SU-DHL-6 (cell line): ENCODE results near the gene ATR.
A peak's percentile ranks its signal among the peaks of the same experiment; 100 is the strongest.
"Not testable (repeated sequence)": the region's sequence is repeated elsewhere in the genome, so short reads cannot be mapped to it uniquely, and the experiment has no call there.

Experiments
- H2AFZ ChIP-seq: fragments of 200-600 bp; sonication (generic); 2 replicates; pipeline ENCODE4 v1.6.1; 2014; ENCODE audit warnings: low read depth, mild to moderate bottlenecking, moderate library complexity, mixed read lengths, antibody characterized with exemption, low read length; ENCODE audit not compliant: severe bottlenecking
- H3F3A ChIP-seq: fragments of 200-600 bp; shearing (Covaris generic); 2 replicates; pipeline ENCODE4 v1.6.0; 2016; ENCODE audit warnings: antibody characterized with exemption, mild to moderate bottlenecking; ENCODE audit not compliant: insufficient read depth
- H3K27ac ChIP-seq: fragments of 200-600 bp; sonication (generic); 2 replicates; pipeline ENCODE4 v1.5.1; 2016; ENCODE audit warnings: low read depth, mild to moderate bottlenecking, low read length, moderate library complexity, mixed read lengths
- H3K27me3 ChIP-seq: fragments of 200-600 bp; sonication (generic), shearing (Covaris generic); 2 replicates; pipeline ENCODE4 v1.6.0; 2014; ENCODE audit warnings: mild to moderate bottlenecking, low read length
- H3K36me3 ChIP-seq: fragments of 200-600 bp; sonication (generic); 2 replicates; pipeline ENCODE4 v1.6.1; 2014; ENCODE audit warnings: mild to moderate bottlenecking, low read length, mixed read lengths
- H3K4me2 ChIP-seq: fragments of 300-600, 200-600 bp; shearing (Covaris generic), sonication (generic); 2 replicates; pipeline ENCODE4 v1.6.0; 2014; ENCODE audit warnings: low read length, low read depth, mild to moderate bottlenecking; ENCODE audit not compliant: poor library complexity, severe bottlenecking
- H3K4me3 ChIP-seq: fragments of 200-600 bp; sonication (generic); 2 replicates; pipeline ENCODE4 v1.5.1; 2014; ENCODE audit warnings: antibody characterized with exemption, low read length, mild to moderate bottlenecking, mixed read lengths; ENCODE audit not compliant: insufficient read depth, poor library complexity, severe bottlenecking
- H3K79me2 ChIP-seq: fragments of 200-600 bp; sonication (generic); 2 replicates; pipeline ENCODE4 v1.6.1; 2014; ENCODE audit warnings: mild to moderate bottlenecking, low read length, moderate library complexity; ENCODE audit not compliant: insufficient read depth
- H3K9ac ChIP-seq: fragments of 200-600 bp; sonication (generic); 2 replicates; pipeline ENCODE4 v1.7.0; 2014; ENCODE audit warnings: mild to moderate bottlenecking, low read length
- H3K9me2 ChIP-seq: fragments of 200-600 bp; sonication (generic); replicated peaks from 2 replicates; pipeline ENCODE4 v1.6.1; 2014; ENCODE audit warnings: low read length; ENCODE audit not compliant: insufficient read depth
- H3K9me3 ChIP-seq: fragments of 200-600 bp; sonication (generic); 2 replicates; pipeline ENCODE4 v1.6.1; 2014; ENCODE audit warnings: low read length, mixed read lengths; ENCODE audit not compliant: insufficient read depth
- H4K20me1 ChIP-seq: fragments of 200-600 bp; sonication (generic); 2 replicates; pipeline ENCODE4 v1.6.1; 2014; ENCODE audit warnings: low read depth, mild to moderate bottlenecking, antibody characterized with exemption, low read length, moderate library complexity, mixed read lengths
- CTCF ChIP-seq: fragments of 200-600 bp; sonication (generic); IDR thresholded peaks from one replicate; pipeline ENCODE4 v1.5.1; 2017; ENCODE audit warnings: antibody characterized with exemption, mild to moderate bottlenecking, low read length, moderate library complexity; ENCODE audit not compliant: insufficient read depth, poor library complexity, severe bottlenecking
- EZH2phosphoT487 ChIP-seq: fragments of 200-600 bp; sonication (generic), shearing (Covaris generic); conservative IDR thresholded peaks from 2 replicates; pipeline ENCODE4 v1.6.1; 2018; ENCODE audit warnings: mild to moderate bottlenecking, antibody characterized with exemption, low read length, moderate library complexity, mixed read lengths

The ATR gene

GRCh38 chr3:142595581-142595950, 17.0 kb upstream of the ATR start:
- H4K20me1 ChIP-seq, result no peaks in the 10 kb centered on the region
- H3K9me2 ChIP-seq, result no peaks in the 10 kb centered on the region
- no peak overlapping the region for H3K27ac ChIP-seq
- peak overlapping the region; percentile 95 for H2AFZ ChIP-seq
- peak overlapping the region; percentile 69 for H3K9ac ChIP-seq
- peaks cover 4% of the 10 kb centered on the region; the same call in 1 of the 2 replicates for H3F3A ChIP-seq
- peaks cover 30% of the 10 kb centered on the region for H3K79me2 ChIP-seq
- H3K4me2 ChIP-seq, result peak overlapping the region; percentile 84
- TF ChIP-seq CTCF (no peak), EZH2phosphoT487 (no peak)
- no peaks in the 10 kb centered on the region for H3K9me3 ChIP-seq
- peak overlapping the region; percentile 92 for H3K4me3 ChIP-seq
- H3K27me3 ChIP-seq, result no peaks in the 10 kb centered on the region
- H3K36me3 ChIP-seq, result no peaks in the 10 kb centered on the region

GRCh38 chr3:142595141-142595540, 16.6 kb upstream of the ATR start:
- H3K27ac ChIP-seq, result no peak overlapping the region
- H4K20me1 ChIP-seq, result no peaks in the 10 kb centered on the region
- peak overlapping the region; percentile 84 for H3K4me2 ChIP-seq
- peaks cover 26% of the 10 kb centered on the region for H3K79me2 ChIP-seq
- no peaks in the 10 kb centered on the region for H3K27me3 ChIP-seq
- H3F3A ChIP-seq, result peaks cover 4% of the 10 kb centered on the region; the same call in 1 of the 2 replicates
- H3K9ac ChIP-seq, result no peak overlapping the region
- H3K9me2 ChIP-seq, result no peaks in the 10 kb centered on the region
- H2AFZ ChIP-seq, result peak overlapping the region; percentile 95
- H3K4me3 ChIP-seq, result no peak overlapping the region
- H3K9me3 ChIP-seq, result no peaks in the 10 kb centered on the region
- no peaks in the 10 kb centered on the region for H3K36me3 ChIP-seq
- no peak for TF ChIP-seq EZH2phosphoT487
- no peak for TF ChIP-seq CTCF

- H3K27ac ChIP-seq, H3K9me2 ChIP-seq, H3K9me3 ChIP-seq, H3K4me2 ChIP-seq, H3K36me3 ChIP-seq, H4K20me1 ChIP-seq, H3K4me3 ChIP-seq, H3F3A ChIP-seq, H2AFZ ChIP-seq, H3K79me2 ChIP-seq, H3K9ac ChIP-seq, H3K27me3 ChIP-seq: not testable (repeated sequence)
Measured at GRCh38 chr3:142592268-142592667, 13.7 kb upstream of the ATR start.

- no peak overlapping the region for H3K9ac ChIP-seq
- no peak for TF ChIP-seq EZH2phosphoT487
- TF ChIP-seq CTCF, result no peak
Measured at GRCh38 chr3:142588703-142589102, 10.2 kb upstream of the ATR start.

More at GRCh38 chr3:142588703-142589102, 10.2 kb upstream of the ATR start:
- H2AFZ ChIP-seq, result no peak overlapping the region
- H3K4me3 ChIP-seq, result no peak overlapping the region
- no peaks in the 10 kb centered on the region for H3F3A ChIP-seq
- H4K20me1 ChIP-seq, result no peaks in the 10 kb centered on the region
- H3K4me2 ChIP-seq, result no peak overlapping the region
- no peaks in the 10 kb centered on the region for H3K9me2 ChIP-seq
- no peaks in the 10 kb centered on the region for H3K36me3 ChIP-seq
- no peaks in the 10 kb centered on the region for H3K27me3 ChIP-seq
- no peaks in the 10 kb centered on the region for H3K9me3 ChIP-seq
- H3K79me2 ChIP-seq, result no peaks in the 10 kb centered on the region
- no peak overlapping the region for H3K27ac ChIP-seq
